ENCODE data around the gene MAX. TPM values are rescaled to one million over a fixed set of nuclear protein-coding genes. Genes with fewer than 3 reads are reported as not detected.

The MAX gene
- total RNA-seq, 4 donors from 2014 or later = 27.5 to 50.0 (median 37.2) TPM

- no peaks in the 10 kb centered on the region for H3K9me3 ChIP-seq
- intact Hi-C loops (cut with DNase I; ENCODE audit: low total_unique reads) = no loop called here
Observed at GRCh38 chr14:65144170-65144569, 41.9 kb upstream of the MAX start.

GRCh38 chr14:65142914-65143625 lies 40.8 kb upstream of the MAX start:
- H3K27me3 ChIP-seq = peaks cover 5 to 14% (median 12%) of the 10 kb centered on the region in 3 donors
- intact Hi-C loops (cut with DNase I; ENCODE audit: low total_unique reads) (no loop called here), in situ Hi-C loops (cut with MboI; ENCODE audit: low sequenced_read_pairs in 4 of 4) (no loop called here)
- H3K27ac ChIP-seq = no peak overlapping the region
- H3K4me3 ChIP-seq = no peak overlapping the region
- no peaks in the 10 kb centered on the region for H3K36me3 ChIP-seq
- H3K9me3 ChIP-seq = no peaks in the 10 kb centered on the region
- H3K4me1 ChIP-seq = no peaks in the 10 kb centered on the region
- TF ChIP-seq CTCF (IDR thresholded peaks at IDR 0.05 in 4 of 5, conservative IDR thresholded peaks at IDR 0.05 in 1 of 5) (no peak), POLR2A (IDR thresholded peaks at IDR 0.05) (no peak)
- no peak for DNase-seq
- ATAC-seq = no peak

More at GRCh38 chr14:65144170-65144569, 41.9 kb upstream of the MAX start:
- no peak overlapping the region for H3K4me3 ChIP-seq
- no peaks in the 10 kb centered on the region for H3K36me3 ChIP-seq
- H3K27ac ChIP-seq = no peak overlapping the region
- no peak for ATAC-seq
- H3K4me1 ChIP-seq = no peaks in the 10 kb centered on the region
- TF ChIP-seq POLR2A (IDR thresholded peaks at IDR 0.05) (no peak), CTCF (IDR thresholded peaks at IDR 0.05 in 4 of 5, conservative IDR thresholded peaks at IDR 0.05 in 1 of 5) (no peak)
- H3K27me3 ChIP-seq = peaks cover 5 to 14% (median 12%) of the 10 kb centered on the region in 3 donors
- in situ Hi-C loops (cut with MboI; ENCODE audit: low sequenced_read_pairs in 4 of 4) = no loop called here
- DNase-seq = no peak

GRCh38 chr14:65142429-65142828 lies 40.1 kb upstream of the MAX start:
- Histone ChIP-seq H3K27ac (no peak overlapping the region), H3K4me3 (no peak overlapping the region), H3K27me3 (peaks cover 5 to 14% (median 12%) of the 10 kb centered on the region in 3 donors), H3K36me3 (no peaks in the 10 kb centered on the region), H3K4me1 (no peaks in the 10 kb centered on the region), H3K9me3 (no peaks in the 10 kb centered on the region)
- in situ Hi-C loops (cut with MboI; ENCODE audit: low sequenced_read_pairs in 4 of 4) = no loop called here
- DNase-seq (no peak), ATAC-seq (no peak)
- intact Hi-C loops (cut with DNase I; ENCODE audit: low total_unique reads) = no loop called here
- TF ChIP-seq POLR2A (IDR thresholded peaks at IDR 0.05) (no peak), CTCF (IDR thresholded peaks at IDR 0.05 in 4 of 5, conservative IDR thresholded peaks at IDR 0.05 in 1 of 5) (no peak)

GRCh38 chr14:65141523-65141922 lies 39.2 kb upstream of the MAX start:
- intact Hi-C loops (cut with DNase I; ENCODE audit: low total_unique reads) (no loop called here), in situ Hi-C loops (cut with MboI; ENCODE audit: low sequenced_read_pairs in 4 of 4) (no loop called here)
- ATAC-seq (no peak), DNase-seq (no peak)
- TF ChIP-seq CTCF (IDR thresholded peaks at IDR 0.05 in 4 of 5, conservative IDR thresholded peaks at IDR 0.05 in 1 of 5) (no peak), POLR2A (IDR thresholded peaks at IDR 0.05) (no peak)
- no peak overlapping the region for H3K27ac ChIP-seq
- H3K36me3 ChIP-seq = no peaks in the 10 kb centered on the region
- H3K27me3 ChIP-seq = peaks cover 5 to 14% (median 12%) of the 10 kb centered on the region in 3 donors
- H3K4me3 ChIP-seq = no peak overlapping the region
- H3K4me1 ChIP-seq = no peaks in the 10 kb centered on the region
- H3K9me3 ChIP-seq = no peaks in the 10 kb centered on the region

Measured in gastrocnemius medialis (tissue), 4 donors.